GM23338 (cell line): Measurements from ENCODE around the gene TENM3.

Experiments
- CREB1 ChIP-seq: fragments of 250-450 bp; sonication (Bioruptor Pico); IDR thresholded peaks from 2 replicates; pipeline ENCODE4 v1.5.0; 2020; ENCODE audit warnings: low read depth, mild to moderate bottlenecking, moderate library complexity
- EZH2 ChIP-seq: fragments of 200-600 bp; sonication (generic); IDR thresholded peaks from one replicate; pipeline ENCODE4 v1.8.0; 2017; ENCODE audit warnings: antibody characterized with exemption, mild to moderate bottlenecking, low read depth; ENCODE audit not compliant: unreplicated experiment
- EZH2phosphoT487 ChIP-seq: fragments of 200-600 bp; sonication (generic); IDR thresholded peaks from one replicate; pipeline ENCODE4 v1.8.1; 2018; ENCODE audit warnings: antibody characterized with exemption; ENCODE audit not compliant: unreplicated experiment
- JUNB ChIP-seq: IDR thresholded peaks from one replicate; pipeline ENCODE4 v1.6.1; 2016; ENCODE audit warnings: antibody characterized with exemption; ENCODE audit not compliant: unreplicated experiment
- POLR2AphosphoS5 ChIP-seq: IDR thresholded peaks from 2 replicates; pipeline ENCODE4 v1.6.1; 2016; ENCODE audit warnings: antibody characterized with exemption, low read depth
- REST ChIP-seq: IDR thresholded peaks from one replicate; pipeline ENCODE4 v1.6.1; 2018; ENCODE audit warnings: antibody characterized with exemption; ENCODE audit not compliant: unreplicated experiment
- STAT1 ChIP-seq: IDR thresholded peaks from one replicate; pipeline ENCODE4 v1.6.1; 2016; ENCODE audit warnings: antibody characterized with exemption; ENCODE audit not compliant: unreplicated experiment
- ZNF114 ChIP-seq: fragments of 250-450 bp; sonication (Bioruptor Pico); IDR thresholded peaks from 2 replicates; pipeline ENCODE4 v1.5.0; 2020; ENCODE audit warnings: mild to moderate bottlenecking, moderate library complexity
- TF ChIP-seq, protein P1 (sequence below), 2 experiments: fragments of 200-600 bp in 1 of 2; sonication (generic) in 1 of 2; conservative IDR thresholded peaks; 2 replicates each; pipeline versions ENCODE4 v1.5.1 to v1.6.1; 2016 to 2017; ENCODE audit warnings: antibody characterized with exemption in 2 of 2, low read depth in 2 of 2, mild to moderate bottlenecking in 2 of 2, moderate library complexity in 1 of 2

DNA sequence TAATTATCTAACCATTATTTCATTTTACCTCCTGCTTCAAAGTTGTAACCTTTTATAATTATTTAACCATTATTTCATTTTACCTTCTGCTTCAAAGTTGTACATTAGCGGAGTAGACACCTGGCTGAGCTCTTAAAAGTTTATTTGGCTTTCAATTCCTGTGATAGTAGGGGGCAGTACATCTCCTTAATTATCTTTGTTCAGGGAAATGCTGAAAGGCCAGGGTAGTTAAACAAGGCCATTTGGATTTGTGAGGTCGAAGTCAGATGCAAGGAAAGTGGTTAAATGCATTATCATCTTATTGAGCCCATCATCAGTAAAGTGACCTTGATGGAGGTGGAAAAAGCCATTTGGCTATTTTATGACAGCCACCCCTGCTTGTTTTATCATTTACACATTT, 210.6 kb downstream of the TENM3 start:
- TF ChIP-seq, protein P1, sequence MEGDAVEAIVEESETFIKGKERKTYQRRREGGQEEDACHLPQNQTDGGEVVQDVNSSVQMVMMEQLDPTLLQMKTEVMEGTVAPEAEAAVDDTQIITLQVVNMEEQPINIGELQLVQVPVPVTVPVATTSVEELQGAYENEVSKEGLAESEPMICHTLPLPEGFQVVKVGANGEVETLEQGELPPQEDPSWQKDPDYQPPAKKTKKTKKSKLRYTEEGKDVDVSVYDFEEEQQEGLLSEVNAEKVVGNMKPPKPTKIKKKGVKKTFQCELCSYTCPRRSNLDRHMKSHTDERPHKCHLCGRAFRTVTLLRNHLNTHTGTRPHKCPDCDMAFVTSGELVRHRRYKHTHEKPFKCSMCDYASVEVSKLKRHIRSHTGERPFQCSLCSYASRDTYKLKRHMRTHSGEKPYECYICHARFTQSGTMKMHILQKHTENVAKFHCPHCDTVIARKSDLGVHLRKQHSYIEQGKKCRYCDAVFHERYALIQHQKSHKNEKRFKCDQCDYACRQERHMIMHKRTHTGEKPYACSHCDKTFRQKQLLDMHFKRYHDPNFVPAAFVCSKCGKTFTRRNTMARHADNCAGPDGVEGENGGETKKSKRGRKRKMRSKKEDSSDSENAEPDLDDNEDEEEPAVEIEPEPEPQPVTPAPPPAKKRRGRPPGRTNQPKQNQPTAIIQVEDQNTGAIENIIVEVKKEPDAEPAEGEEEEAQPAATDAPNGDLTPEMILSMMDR (conservative IDR thresholded peaks at IDR 0.05; ENCODE audit: low read depth in 2 of 2): no peak
- TF ChIP-seq POLR2AphosphoS5 (no peak), REST (no peak), STAT1 (no peak), EZH2 (no peak), ZNF114 (CRISPR knock-in tag) (no peak), EZH2phosphoT487 (no peak), JUNB (no peak), CREB1 (CRISPR knock-in tag) (no peak)
